Measurements from ENCODE around the gene CELSR2.

DNA sequence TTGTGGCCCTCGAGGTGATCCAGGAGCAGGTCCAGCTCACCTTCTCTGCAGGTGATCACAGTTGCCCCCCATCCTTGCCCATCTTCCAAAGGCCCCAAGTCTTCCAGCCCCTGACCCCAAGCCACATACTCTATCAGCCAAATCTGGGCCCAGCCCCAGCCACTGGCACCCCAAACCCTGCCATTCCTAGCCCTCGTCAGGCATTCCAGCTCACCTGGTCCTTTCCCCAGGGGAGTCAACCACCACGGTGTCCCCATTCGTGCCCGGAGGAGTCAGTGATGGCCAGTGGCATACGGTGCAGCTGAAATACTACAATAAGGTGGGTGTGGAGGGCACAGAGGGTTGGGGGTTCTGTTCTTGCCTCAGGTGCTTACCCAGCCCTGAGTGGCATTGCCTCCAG is 12.2 kb downstream of the CELSR2 start:
- TF ChIP-seq HDAC2 (IDR thresholded peaks at IDR 0.05) (no peak), CHD2 (IDR thresholded peaks at IDR 0.05; ENCODE audit: low read length, partially characterized antibody) (no peak), POLR2AphosphoS2 (conservative IDR thresholded peaks at IDR 0.05; ENCODE audit: low read length) (no peak), POLR2A (IDR thresholded peaks at IDR 0.05; ENCODE audit: low read length) (no peak), CEBPB (IDR thresholded peaks at IDR 0.05) (no peak), ESRRA (IDR thresholded peaks at IDR 0.05; ENCODE audit: borderline replicate concordance, low read length) (no peak), MAX (IDR thresholded peaks at IDR 0.05) (no peak)
- TF ChIP-seq, protein P1, sequence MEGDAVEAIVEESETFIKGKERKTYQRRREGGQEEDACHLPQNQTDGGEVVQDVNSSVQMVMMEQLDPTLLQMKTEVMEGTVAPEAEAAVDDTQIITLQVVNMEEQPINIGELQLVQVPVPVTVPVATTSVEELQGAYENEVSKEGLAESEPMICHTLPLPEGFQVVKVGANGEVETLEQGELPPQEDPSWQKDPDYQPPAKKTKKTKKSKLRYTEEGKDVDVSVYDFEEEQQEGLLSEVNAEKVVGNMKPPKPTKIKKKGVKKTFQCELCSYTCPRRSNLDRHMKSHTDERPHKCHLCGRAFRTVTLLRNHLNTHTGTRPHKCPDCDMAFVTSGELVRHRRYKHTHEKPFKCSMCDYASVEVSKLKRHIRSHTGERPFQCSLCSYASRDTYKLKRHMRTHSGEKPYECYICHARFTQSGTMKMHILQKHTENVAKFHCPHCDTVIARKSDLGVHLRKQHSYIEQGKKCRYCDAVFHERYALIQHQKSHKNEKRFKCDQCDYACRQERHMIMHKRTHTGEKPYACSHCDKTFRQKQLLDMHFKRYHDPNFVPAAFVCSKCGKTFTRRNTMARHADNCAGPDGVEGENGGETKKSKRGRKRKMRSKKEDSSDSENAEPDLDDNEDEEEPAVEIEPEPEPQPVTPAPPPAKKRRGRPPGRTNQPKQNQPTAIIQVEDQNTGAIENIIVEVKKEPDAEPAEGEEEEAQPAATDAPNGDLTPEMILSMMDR (IDR thresholded peaks at IDR 0.05), result no peak
- TF ChIP-seq, protein P2, sequence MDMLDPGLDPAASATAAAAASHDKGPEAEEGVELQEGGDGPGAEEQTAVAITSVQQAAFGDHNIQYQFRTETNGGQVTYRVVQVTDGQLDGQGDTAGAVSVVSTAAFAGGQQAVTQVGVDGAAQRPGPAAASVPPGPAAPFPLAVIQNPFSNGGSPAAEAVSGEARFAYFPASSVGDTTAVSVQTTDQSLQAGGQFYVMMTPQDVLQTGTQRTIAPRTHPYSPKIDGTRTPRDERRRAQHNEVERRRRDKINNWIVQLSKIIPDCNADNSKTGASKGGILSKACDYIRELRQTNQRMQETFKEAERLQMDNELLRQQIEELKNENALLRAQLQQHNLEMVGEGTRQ (IDR thresholded peaks at IDR 0.05), result no peak
- TF ChIP-seq, protein P3, sequence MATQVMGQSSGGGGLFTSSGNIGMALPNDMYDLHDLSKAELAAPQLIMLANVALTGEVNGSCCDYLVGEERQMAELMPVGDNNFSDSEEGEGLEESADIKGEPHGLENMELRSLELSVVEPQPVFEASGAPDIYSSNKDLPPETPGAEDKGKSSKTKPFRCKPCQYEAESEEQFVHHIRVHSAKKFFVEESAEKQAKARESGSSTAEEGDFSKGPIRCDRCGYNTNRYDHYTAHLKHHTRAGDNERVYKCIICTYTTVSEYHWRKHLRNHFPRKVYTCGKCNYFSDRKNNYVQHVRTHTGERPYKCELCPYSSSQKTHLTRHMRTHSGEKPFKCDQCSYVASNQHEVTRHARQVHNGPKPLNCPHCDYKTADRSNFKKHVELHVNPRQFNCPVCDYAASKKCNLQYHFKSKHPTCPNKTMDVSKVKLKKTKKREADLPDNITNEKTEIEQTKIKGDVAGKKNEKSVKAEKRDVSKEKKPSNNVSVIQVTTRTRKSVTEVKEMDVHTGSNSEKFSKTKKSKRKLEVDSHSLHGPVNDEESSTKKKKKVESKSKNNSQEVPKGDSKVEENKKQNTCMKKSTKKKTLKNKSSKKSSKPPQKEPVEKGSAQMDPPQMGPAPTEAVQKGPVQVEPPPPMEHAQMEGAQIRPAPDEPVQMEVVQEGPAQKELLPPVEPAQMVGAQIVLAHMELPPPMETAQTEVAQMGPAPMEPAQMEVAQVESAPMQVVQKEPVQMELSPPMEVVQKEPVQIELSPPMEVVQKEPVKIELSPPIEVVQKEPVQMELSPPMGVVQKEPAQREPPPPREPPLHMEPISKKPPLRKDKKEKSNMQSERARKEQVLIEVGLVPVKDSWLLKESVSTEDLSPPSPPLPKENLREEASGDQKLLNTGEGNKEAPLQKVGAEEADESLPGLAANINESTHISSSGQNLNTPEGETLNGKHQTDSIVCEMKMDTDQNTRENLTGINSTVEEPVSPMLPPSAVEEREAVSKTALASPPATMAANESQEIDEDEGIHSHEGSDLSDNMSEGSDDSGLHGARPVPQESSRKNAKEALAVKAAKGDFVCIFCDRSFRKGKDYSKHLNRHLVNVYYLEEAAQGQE (IDR thresholded peaks at IDR 0.05), result no peak

Measured in A549 (cell line).